Peyer's patch (tissue), 4 donors: Measurements from ENCODE around the gene P2RX5. TPM values are rescaled to one million over a fixed set of nuclear protein-coding genes. Genes with fewer than 3 reads are reported as not detected.

Source experiments
- DNase-seq, 3 donors: peaks; one replicate each; pipeline ENCODE4 v3.0.0-alpha.2; 2017 to 2019
- H3K27ac ChIP-seq, 4 donors: fragments of 200-600 bp; sonication (generic); one replicate each; pipeline ENCODE4 v1.5.1; 2016 to 2019
- H3K27me3 ChIP-seq, 2 donors: fragments of 200-600 bp; sonication (generic); one replicate each; pipeline ENCODE4 v1.5.1; 2019
- H3K36me3 ChIP-seq, 3 donors: fragments of 200-600 bp; sonication (generic); one replicate each; pipeline ENCODE4 v1.5.1; 2016 to 2019
- H3K4me1 ChIP-seq, 4 donors: fragments of 200-600 bp; sonication (generic); one replicate each; pipeline ENCODE4 v1.5.1; 2016 to 2019
- H3K4me3 ChIP-seq, 4 donors: fragments of 200-600 bp; sonication (generic); 1 replicate in 3 of 4; 2 replicates in 1 of 4; pipeline ENCODE4 v1.5.1; 2016 to 2019; ENCODE audit warnings: mild to moderate bottlenecking in 1 of 4
- H3K9me3 ChIP-seq, 4 donors: fragments of 200-600 bp; sonication (generic); one replicate each; pipeline ENCODE4 v1.5.1; 2016 to 2019; ENCODE audit warnings: mild to moderate bottlenecking in 1 of 4
- CTCF ChIP-seq, 6 experiments: fragments of 450-650 bp in 4 of 6; fragments of 200-600 bp in 2 of 6; sonication (generic) in 1 of 6; IDR thresholded peaks; one replicate each; pipeline ENCODE4 v1.5.1; 2017 to 2019; ENCODE audit warnings: antibody characterized with exemption in 6 of 6, mild to moderate bottlenecking in 3 of 6, moderate library complexity in 1 of 6
- POLR2A ChIP-seq, 2 donors: fragments of 450-650 bp; IDR thresholded peaks; one replicate each; pipeline ENCODE4 v1.5.1; 2017; ENCODE audit warnings: antibody characterized with exemption in 2 of 2, mild to moderate bottlenecking in 2 of 2, moderate library complexity in 2 of 2
- total RNA-seq, 4 donors: library from RNA; depleted of rRNA; stranded (reverse); fragments of >200 nt; gene quantifications; one replicate each; pipeline ENCODE4 v1.1.0, GENCODE V29; 2016

P2RX5 gene
- total RNA-seq, 4 donors from 2014 or later = 1.2 to 103 (median 5.7) TPM

DNA sequence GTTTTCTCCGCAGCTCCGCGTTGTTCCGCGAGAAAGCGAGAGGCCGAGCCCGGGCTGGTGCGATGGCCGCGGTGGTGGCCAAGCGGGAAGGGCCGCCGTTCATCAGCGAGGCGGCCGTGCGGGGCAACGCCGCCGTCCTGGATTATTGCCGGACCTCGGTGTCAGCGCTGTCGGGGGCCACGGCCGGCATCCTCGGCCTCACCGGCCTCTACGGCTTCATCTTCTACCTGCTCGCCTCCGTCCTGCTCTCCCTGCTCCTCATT lies 26.9 kb downstream of the P2RX5 start:
- H3K36me3 ChIP-seq = peaks cover 0 to 9% (median 0%) of the 10 kb centered on the region in 3 donors
- TF ChIP-seq POLR2A (IDR thresholded peaks at IDR 0.05) (no peak), CTCF (IDR thresholded peaks at IDR 0.05) (no peak)
- H3K27me3 ChIP-seq = no peaks in the 10 kb centered on the region
- peak overlapping the region; percentile 70 to 97 (median 92) for H3K4me3 ChIP-seq
- peak overlapping the region; percentile 86 to 98 (median 94) for H3K27ac ChIP-seq
- DNase-seq = no peak
- H3K9me3 ChIP-seq = no peaks in the 10 kb centered on the region
- H3K4me1 ChIP-seq = peaks cover 0 to 30% (median 8%) of the 10 kb centered on the region in 4 donors

DNA sequence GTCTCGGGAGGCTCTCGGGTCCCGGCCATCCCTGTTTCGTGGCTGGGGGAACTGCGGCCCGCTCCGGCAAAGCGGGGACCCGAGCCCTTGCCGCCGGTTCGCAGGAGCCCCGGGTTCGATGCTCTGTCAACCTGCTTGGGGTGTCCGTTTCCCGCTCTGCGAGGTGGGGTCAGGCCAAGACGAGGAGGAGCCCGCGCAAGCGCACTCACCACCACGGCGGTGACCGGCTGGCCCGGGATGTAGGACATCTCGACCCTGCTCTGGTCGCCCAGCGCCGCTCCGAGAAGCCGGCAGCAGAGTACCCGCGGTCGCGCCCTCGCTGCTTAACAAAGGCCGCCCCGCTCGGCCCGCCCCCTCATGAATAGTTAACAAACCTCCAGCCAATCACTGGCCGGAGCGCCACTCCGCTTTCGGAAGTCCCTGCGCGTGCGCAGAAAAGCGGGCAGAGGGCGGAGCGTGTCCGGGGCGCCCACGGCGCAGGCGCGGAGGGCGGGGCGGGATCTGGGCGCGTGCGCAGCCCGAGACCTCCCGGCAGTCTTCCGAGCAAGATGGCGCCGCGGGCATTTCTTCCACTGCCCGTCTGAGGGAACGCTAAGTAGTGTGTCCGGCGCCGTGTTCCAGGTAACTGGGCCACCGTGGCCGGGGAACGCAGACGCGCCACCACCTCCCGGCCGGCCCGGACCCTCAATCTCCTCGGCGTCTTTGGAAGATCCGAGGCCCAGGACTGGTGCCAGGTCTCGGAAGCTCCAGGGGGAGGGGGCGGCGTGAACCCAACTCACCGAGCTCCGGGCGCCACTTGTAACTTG lies 27.5 kb downstream of the P2RX5 start, which contains the start of the genes EMC6 and TAX1BP3:
EMC6 (plus strand) TSS at position 534 of the 806 bp plus-strand sequence. CDS start 335 bp downstream, outside the sequence.
TAX1BP3 (minus strand) TSS at position 300 of the 806 bp plus-strand sequence; CDS start at position 248, 52 bp downstream.
- H3K4me3 ChIP-seq = peak within 1 kb of the TSS; percentile 70 to 97 (median 92)
- TF ChIP-seq POLR2A (IDR thresholded peaks at IDR 0.05) (peak; percentile 93 to 98), CTCF (IDR thresholded peaks at IDR 0.05) (peak in 1 of 6 experiments; percentile 12)
- H3K4me1 ChIP-seq = peaks cover 0 to 30% (median 8%) of the 10 kb centered on the region in 4 donors
- no peaks in the 10 kb centered on the region for H3K9me3 ChIP-seq
- DNase-seq = peak; percentile 98 to 99 (median 99)
- H3K36me3 ChIP-seq = peaks cover 0 to 14% (median 0%) of the 10 kb centered on the region in 3 donors
- H3K27ac ChIP-seq = peak within 1 kb of the TSS; percentile 86 to 98 (median 94)
- H3K27me3 ChIP-seq = no peaks in the 10 kb centered on the region

DNA sequence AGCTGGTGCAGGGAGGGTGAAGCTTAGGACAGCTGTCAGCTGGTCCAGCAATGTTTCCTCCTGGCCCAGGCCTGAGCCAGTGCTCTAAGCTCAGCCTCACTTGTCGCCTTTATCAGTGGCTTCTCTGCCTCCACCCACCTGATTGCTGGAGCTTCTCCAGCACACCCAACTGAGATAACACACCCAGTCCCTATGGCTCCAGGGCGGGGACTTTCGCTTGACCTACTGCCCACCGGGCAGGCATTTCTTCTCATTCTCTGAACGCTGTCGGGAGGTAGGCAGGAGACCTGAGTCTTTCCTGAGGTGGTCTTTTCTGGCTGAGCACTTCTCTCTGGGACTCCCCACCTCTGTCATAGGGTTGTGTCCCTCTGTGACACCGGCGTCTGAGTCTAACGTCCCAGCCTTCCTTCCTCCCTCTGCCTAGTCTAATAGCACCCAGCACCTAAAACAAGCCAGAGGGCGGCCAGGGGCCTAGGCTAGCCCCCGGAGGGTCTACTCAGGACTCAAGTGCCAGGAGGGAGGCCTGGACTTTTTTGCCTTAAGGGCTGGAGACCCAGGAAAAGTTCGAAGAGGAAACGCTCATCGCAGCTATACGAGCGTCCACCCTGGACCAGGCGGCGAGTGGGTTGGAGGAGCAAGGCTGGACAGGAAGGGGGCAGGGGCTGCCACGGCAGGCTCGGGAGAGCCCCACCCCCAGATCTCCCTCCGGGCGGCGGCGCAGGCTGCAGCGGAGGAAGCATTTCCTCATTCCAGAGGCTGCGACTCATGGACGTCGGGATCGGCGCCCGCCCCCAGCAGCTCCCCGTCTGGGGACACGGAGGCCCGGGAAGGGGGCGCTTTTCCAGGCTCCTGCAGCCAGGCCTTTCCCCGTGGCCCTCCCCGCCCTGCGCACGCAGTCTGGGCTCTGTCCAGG lies 28.3 kb downstream of the P2RX5 start:
- peak overlapping the region; percentile 70 to 97 (median 92) for H3K4me3 ChIP-seq
- H3K27me3 ChIP-seq = no peaks in the 10 kb centered on the region
- peaks cover 0 to 30% (median 8%) of the 10 kb centered on the region in 4 donors for H3K4me1 ChIP-seq
- H3K36me3 ChIP-seq = peaks cover 0 to 23% (median 0%) of the 10 kb centered on the region in 3 donors
- peak; percentile 73 to 80 for TF ChIP-seq POLR2A (IDR thresholded peaks at IDR 0.05)
- TF ChIP-seq CTCF (IDR thresholded peaks at IDR 0.05) = no peak
- H3K9me3 ChIP-seq = no peaks in the 10 kb centered on the region
- H3K27ac ChIP-seq = peak overlapping the region; percentile 86 to 98 (median 94)
- DNase-seq = peak; percentile 39 to 93 (median 89)

DNA sequence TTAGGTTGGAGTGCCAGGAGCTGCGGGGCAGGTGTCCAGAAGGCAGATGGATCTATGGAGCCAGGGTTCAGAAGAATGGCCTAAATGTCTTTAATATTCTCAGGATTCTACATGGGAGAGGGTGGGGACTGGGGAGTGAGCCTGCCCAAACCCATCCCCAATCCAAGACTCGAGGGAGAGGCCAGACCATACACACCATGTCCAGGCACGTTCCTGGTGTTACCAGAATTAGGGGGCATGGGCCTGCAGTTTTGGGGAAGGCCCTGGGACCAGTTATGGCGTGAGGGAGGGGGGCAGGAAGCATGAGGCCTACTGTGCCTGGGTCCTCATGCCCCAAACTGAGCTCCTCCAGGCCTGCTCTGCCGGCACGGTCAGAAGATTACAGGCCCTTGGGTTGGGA lies 29.4 kb downstream of the P2RX5 start:
- Histone ChIP-seq H3K27me3 (no peaks in the 10 kb centered on the region), H3K36me3 (peaks cover 0 to 32% (median 0%) of the 10 kb centered on the region in 3 donors), H3K27ac (peak overlapping the region in 1 of 4 donors; percentile 48), H3K4me1 (peaks cover 0 to 30% (median 8%) of the 10 kb centered on the region in 4 donors), H3K9me3 (no peaks in the 10 kb centered on the region), H3K4me3 (peak overlapping the region in 2 of 4 donors; percentile 91 to 97)
- no peak for DNase-seq
- TF ChIP-seq CTCF (IDR thresholded peaks at IDR 0.05) = no peak
- TF ChIP-seq POLR2A (IDR thresholded peaks at IDR 0.05) = no peak

DNA sequence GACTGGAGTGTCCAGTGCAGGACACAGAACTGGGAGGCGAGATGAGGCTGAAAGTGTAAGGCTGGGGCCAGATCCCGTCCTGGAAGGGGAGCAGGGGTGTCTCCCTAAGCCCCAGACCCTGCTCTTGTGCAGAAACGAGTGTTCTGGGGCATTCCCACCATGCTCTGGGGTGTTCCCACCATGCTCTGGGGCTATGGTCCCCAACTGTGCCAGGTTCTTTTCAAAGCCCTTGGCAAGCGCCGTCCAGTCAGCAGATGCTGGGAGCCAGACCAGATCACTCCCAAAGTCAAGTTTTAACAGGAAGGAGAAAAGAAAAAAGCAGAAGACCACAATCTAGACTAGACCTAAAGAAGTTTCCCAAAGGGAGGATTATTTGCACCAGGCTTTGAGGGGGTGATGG lies 30.1 kb downstream of the P2RX5 start:
- Histone ChIP-seq H3K27ac (no peak overlapping the region), H3K36me3 (peaks cover 0 to 39% (median 0%) of the 10 kb centered on the region in 3 donors), H3K4me3 (no peak overlapping the region), H3K4me1 (peaks cover 0 to 30% (median 8%) of the 10 kb centered on the region in 4 donors), H3K27me3 (no peaks in the 10 kb centered on the region), H3K9me3 (no peaks in the 10 kb centered on the region)
- DNase-seq = no peak
- TF ChIP-seq CTCF (IDR thresholded peaks at IDR 0.05) (no peak), POLR2A (IDR thresholded peaks at IDR 0.05) (no peak)
